Epithelial cell of prostate (primary cell): ENCODE measurements around the gene DUOXA2.
"Not testable (repeated sequence)": the region's sequence is repeated elsewhere in the genome, so short reads cannot be mapped to it uniquely, and the experiment has no call there.

ENCODE experiments used
- DNase-seq: peaks from one replicate; pipeline ENCODE4 v3.0.0-alpha.2; 2011; ENCODE audit warnings: low read depth, low spot score
- H3K27ac ChIP-seq: fragments of 450-650 bp; 2 replicates; pipeline ENCODE4 v1.5.1; 2017; ENCODE audit warnings: mild to moderate bottlenecking

Gene DUOXA2

GRCh38 chr15:45093622-45094357, 20.3 kb upstream of the DUOXA2 start:
- no peak overlapping the region for H3K27ac ChIP-seq
- DNase-seq = no peak

DNA sequence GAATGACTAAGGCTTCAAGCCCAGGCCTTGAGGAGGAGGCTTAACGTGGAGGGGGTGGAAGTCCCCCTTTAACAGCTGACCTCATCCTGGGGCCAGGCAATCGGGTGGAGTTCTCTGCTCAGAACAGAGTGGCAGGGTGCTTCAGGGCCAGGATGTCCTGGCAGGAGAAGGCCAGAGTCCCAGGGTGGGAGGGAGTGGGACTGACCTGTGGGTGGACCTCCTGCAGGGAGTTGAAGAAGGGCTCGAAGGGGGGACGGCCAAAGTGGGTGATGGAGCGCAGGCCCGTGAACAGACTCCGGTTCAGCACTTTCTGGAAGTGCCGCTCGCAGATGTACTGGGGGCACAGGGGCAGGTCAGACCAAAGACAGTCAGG, 19.8 kb upstream of the DUOXA2 start:
- no peak for DNase-seq
- H3K27ac ChIP-seq = no peak overlapping the region

DNA sequence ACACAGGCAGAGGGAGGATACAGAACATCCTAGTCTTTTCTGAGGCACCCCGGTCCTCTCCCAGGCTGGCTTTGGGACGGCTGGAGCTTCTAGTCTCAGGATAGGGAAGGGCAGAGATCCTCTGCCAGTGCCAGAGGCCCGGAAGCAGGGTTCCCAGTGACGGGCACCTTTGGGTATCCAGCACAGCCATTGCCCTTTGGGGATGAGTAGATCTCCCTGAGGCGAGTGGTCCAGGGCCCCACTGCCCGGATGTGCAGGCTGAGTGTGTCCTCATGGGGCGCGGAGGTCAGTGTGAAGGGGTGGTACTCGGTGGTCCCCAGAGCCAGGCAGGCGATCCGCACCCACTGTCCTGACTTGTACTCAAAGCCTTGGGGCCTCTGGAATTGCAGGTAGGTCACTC, 18.5 kb upstream of the DUOXA2 start:
- no peak for DNase-seq
- H3K27ac ChIP-seq = no peak overlapping the region

DNA sequence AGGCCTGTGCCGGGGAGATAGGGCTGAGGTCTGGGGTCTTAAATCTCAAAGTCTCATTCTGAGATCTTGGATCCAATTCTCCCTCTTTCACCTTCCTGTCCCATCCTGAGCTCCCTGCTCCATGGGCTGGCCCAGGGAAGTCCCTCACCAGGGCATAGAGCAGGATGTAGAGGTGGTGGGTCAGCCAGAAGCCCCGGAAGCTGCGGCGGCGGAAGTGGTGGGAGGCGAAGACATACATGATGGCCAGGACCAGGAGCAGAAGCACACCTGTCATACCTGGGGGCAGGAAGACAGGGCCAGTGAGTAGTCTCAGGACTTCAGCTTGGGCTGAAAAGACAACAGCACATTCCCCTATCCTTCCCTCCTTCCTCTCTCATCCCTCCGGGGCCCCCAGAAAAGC, 16.7 kb upstream of the DUOXA2 start:
- DNase-seq = no peak
- no peak overlapping the region for H3K27ac ChIP-seq

DNA sequence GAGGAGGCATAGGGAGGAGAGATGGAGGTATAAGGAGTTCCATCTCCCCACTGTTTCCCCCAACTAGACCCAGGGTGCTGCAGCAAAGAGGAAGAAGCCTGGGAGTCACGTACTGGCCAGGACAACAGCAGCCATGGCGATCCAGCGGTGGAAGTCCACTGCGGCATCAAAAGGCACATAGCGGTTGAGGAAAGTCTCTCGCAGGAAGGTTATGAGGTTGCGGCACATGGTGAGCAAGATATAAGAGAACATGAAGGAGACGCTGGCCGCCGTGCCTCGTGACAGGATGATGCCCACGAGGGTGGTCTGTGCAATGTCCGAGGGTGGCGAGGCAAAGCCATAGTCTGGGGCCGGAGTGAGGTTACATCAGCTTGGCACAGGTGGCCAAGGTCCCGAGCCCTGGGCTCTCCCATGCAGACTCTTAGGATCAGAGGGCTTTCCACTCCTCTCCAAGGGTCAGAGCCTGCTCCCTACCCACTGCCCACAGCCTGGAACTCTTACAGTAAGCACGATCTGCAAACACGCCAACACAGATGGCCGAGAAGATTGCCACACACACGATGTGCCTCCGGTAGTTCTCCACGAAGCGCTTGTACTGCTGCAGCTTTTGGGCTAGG, 14.5 kb upstream of the DUOXA2 start:
- no peak for DNase-seq

GRCh38 chr15:45100884-45101625, 13.1 kb upstream of the DUOXA2 start:
- H3K27ac ChIP-seq = no peak overlapping the region
- no peak for DNase-seq

More for the DNA sequence above, 14.5 kb upstream of the DUOXA2 start:
- H3K27ac ChIP-seq = no peak overlapping the region

DNA sequence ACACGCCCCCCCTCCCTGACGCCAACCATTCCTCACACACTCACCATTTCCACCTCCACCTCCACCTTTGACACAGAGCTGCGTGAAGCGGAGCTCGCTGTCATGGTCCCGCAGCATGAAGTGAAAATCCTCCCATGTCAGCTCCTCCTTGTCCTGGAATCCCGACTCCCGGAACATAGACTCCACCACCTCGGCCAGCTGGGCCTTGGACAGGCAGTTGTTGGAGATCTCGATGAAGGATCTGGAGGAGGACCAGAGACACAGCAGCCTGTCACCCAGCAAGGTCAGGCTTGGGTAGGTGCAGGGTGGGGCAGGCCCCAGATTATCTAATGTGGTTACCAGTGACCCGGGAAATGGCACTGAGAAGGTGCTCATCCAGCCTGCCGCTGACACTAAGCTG, 12.4 kb upstream of the DUOXA2 start:
- no peak overlapping the region for H3K27ac ChIP-seq
- no peak for DNase-seq

DNA sequence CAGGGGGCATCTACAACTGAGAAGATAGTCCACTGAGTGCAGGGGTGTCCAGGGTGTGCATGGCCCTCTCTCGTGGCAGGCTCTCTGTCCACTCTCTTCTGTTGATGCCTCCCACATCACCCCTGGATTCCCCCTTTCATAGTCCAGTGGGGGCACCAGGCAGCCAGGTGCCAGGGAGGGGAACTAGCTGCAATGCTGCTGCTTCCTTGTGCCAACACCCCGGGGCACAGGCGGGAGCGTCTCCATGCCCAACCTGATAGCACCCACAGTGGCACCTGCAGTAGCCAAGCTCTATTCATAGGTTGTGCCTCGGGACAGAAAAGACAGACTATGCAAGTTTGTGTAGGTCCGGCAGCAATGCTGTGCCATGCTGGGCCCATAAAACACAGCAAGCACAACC, 11.9 kb upstream of the DUOXA2 start:
- DNase-seq = no peak
- H3K27ac ChIP-seq = no peak overlapping the region

DNA sequence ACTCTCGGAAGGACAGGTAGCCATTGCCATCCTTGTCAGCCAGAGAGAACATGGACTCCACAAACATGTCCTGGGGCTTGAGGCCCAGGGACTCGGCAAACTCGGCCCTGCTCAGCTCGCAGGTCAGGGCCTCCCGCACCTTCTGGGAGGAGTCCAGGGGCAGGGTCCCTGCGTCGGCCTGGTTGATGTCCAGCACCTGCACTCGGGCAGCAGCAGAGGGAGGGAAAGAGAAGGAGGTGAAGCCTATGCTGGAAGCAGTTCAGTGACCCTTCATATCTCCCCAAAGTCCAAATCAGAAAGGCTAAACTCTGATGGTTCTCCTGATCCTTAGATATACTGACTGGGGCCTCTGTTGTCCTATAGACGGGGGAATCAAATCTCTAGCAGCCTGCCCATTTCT, 10.0 kb upstream of the DUOXA2 start:
- DNase-seq = not testable (repeated sequence)

GRCh38 chr15:45105586-45105985, 8.5 kb upstream of the DUOXA2 start:
- H3K27ac ChIP-seq = no peak overlapping the region
- no peak for DNase-seq

More for the DNA sequence above, 10.0 kb upstream of the DUOXA2 start:
- not testable (repeated sequence) for H3K27ac ChIP-seq

GRCh38 chr15:45106002-45106790, 7.9 kb upstream of the DUOXA2 start:
- H3K27ac ChIP-seq = no peak overlapping the region
- DNase-seq = no peak

GRCh38 chr15:45107941-45108630, 6.0 kb upstream of the DUOXA2 start:
- no peak overlapping the region for H3K27ac ChIP-seq
- no peak for DNase-seq

DNA sequence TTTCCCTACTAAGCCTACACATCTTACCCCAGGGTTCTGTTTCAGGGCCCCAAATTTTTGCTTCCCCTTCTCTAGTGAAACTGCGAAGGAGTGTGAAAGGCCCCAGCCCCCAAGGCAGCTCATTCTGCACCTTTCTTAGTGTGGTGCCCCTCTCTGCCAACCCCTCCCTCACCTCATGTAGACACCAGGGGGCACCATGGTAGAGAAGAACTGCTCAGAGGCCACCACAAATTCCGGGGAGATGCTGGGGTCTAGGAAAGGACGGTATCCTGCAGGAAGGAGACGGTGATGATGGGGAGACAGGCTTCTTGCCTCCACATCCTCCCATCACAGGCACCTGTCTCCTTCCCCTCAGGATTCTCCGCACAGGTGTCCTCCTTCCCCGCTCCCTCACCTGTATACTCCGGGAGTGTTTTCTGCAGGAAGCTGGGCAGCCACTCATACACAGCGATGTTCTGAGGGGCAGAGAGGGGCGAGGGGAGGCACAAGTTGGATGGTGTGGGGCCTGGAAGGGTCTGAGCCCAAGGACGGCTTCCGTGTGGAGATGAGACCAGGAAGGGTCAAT, 3.8 kb upstream of the DUOXA2 start:
- H3K27ac ChIP-seq = no peak overlapping the region
- DNase-seq = no peak

DNA sequence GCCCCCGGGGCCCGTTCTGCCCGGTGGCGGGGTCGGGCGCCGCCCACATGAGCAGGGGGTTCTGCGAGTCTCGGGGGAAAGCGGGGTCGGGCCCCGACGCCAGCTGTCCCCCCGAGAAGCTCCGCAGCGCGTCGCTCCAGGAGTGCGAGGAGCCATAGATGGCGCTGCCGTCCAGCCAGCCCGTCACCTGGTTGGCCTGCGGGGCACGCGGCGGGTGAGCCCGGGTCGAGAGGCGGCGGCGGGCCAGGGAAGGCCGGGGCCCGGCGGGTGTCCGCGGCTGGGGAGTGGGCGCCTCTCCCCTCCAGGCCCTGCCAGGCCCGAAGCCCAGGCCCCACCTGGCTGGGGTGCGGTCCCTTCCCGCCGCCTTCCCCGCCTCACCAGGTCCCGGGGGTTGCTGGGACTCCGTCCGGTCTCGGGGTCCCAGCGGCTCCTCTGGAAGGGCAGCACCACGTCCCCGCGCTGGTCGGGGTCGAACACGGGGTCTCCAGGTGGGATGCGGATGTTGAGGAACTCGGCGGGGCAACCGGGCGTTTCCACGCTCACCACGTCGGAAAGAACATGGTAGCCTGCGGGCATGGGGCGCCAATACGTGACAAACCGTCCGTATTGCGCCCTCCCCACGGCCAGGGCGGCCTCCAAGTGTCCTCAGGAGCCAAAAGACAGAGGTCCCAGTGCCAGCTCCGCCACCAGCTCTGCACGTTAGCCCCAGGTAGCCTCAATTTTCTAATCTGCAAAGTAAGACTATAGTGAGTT, 2.6 kb upstream of the DUOXA2 start:
- no peak for DNase-seq
- H3K27ac ChIP-seq = no peak overlapping the region

DNA sequence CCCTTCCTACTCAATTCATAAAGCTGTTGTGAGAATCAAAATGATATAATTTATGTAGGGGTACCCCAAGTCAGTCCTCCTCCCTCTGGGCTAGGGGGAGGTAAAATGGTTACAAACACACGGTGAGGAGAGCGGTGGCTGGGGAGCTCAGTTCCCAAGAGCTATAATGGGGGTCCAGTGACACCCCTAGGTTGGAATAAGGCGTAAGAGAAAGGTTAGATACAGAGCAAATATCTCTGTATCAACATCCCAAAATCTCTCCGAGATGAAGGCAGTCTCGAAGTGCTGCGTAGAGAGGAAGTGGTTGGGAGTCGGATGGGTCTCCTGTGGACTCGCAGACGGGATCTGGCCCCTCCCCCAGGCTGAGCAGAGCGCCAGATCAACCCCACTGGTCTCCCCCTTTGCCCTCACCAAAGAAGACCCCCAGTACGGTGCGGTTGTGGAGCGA, 2.0 kb upstream of the DUOXA2 start:
- no peak overlapping the region for H3K27ac ChIP-seq
- DNase-seq = no peak

DNA sequence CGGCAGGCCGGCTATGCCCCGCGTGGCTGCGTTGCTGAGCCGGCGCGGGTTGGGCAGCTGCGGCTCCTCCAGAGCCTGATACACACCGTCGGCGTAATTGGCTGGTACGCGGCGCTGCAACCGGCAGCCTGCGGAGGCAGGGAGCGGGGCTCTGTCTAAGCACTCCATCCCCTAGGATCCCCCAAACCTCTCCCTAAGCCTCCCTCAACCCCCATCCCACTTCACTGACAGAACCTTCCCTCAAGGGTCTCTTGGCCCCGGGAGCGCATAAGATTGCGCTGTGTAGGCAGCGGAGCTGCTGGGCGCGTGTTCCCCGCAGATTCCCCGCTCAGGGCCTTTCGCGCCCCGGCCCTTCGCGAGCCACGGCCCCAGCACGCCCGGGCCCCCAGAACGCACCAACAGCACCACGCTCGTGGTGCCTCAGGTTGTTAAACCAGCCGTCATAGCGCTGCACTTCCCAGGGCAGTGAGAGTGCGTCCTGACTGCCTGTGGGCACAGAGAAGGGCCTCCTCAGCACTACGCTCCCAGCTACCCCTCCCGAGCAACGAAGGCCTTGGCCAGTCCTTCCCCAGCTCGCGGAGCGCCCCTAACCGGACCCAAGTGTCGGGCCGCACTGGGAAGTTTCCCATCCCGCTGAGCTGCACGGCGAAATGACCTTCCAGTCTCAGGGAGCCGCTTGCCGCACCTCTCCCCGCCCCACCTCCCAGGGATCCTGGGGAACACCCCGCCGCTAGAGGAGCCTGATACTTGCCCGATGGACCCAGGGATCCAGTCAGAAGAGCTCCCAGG, 1.3 kb upstream of the DUOXA2 start:
- H3K27ac ChIP-seq = no peak overlapping the region
- no peak for DNase-seq

GRCh38 chr15:45113380-45113990, 641 bp upstream of the DUOXA2 start:
- no peak for DNase-seq
- H3K27ac ChIP-seq = no peak overlapping the region

DNA sequence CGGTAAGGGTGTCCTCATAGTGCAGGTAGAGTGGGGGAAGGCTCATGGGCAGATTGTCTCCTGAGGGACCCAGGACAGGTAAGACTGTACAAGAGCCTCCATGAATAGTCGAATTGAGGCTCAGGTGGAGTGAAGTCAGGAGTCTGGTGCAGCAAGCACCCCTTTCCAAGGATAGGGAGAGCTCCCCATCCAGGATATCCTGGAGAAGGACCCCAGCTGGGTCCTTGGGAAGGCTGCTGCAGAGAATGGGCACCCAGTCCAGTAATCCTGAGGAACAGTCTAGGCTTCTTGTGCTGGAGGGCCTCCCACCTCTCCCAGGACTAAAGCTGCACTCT, 592 bp downstream of the DUOXA2 start:
- no peak for DNase-seq
- no peak overlapping the region for H3K27ac ChIP-seq
